Measurements from ENCODE around the gene ZMYND8. TPM values are rescaled to one million over a fixed set of nuclear protein-coding genes. Genes with fewer than 3 reads are reported as not detected.

The ZMYND8 gene
- total and polyA plus RNA-seq, 4 donors: 14.2 to 46.4 (median 30.1) TPM

DNA sequence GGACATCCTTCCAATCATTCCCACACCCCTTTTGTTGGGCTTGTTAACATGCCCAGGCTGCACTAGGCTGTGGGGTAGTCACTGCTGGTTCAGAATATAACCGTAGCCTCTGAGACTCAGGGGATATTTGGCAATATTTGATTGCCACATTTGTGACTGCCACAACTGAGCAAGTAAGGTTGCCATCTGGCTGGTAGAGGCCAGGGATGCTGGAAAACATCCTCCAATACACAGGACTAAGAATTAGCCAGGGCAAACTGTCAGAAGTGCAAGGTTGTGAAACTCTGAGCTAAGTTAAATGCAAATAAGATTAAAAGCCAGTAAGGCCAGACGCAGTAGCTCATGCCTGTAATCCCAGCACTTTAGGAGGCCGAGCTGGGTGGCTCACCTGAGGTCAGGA lies 112.0 kb downstream of the ZMYND8 start:
- DNase-seq (no peak), ATAC-seq (ENCODE audit: insufficient read depth, low FRiP score) (no peak)
- peaks cover 31 to 39% (median 36%) of the 10 kb centered on the region in 4 donors for H3K36me3 ChIP-seq (ENCODE audit: control insufficient read depth in 4 of 4, insufficient read depth in 4 of 4, low read length in 4 of 4)
- H3K27me3 ChIP-seq (ENCODE audit: control insufficient read depth in 3 of 3, insufficient read depth in 3 of 3, low read length in 2 of 3): no peaks in the 10 kb centered on the region
- no peak overlapping the region for H3K9ac ChIP-seq (ENCODE audit: insufficient read depth in 1 of 2, low read length in 2 of 2)
- no peak overlapping the region for H3K4me3 ChIP-seq
- no peaks in the 10 kb centered on the region for H3K9me3 ChIP-seq (ENCODE audit: control insufficient read depth in 4 of 4, insufficient read depth in 3 of 4, low read length in 3 of 4)
- TF ChIP-seq, protein P1, sequence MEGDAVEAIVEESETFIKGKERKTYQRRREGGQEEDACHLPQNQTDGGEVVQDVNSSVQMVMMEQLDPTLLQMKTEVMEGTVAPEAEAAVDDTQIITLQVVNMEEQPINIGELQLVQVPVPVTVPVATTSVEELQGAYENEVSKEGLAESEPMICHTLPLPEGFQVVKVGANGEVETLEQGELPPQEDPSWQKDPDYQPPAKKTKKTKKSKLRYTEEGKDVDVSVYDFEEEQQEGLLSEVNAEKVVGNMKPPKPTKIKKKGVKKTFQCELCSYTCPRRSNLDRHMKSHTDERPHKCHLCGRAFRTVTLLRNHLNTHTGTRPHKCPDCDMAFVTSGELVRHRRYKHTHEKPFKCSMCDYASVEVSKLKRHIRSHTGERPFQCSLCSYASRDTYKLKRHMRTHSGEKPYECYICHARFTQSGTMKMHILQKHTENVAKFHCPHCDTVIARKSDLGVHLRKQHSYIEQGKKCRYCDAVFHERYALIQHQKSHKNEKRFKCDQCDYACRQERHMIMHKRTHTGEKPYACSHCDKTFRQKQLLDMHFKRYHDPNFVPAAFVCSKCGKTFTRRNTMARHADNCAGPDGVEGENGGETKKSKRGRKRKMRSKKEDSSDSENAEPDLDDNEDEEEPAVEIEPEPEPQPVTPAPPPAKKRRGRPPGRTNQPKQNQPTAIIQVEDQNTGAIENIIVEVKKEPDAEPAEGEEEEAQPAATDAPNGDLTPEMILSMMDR (IDR thresholded peaks at IDR 0.05; ENCODE audit: control extremely low read depth, extremely low read depth): no peak
- no peak overlapping the region for H3K27ac ChIP-seq (ENCODE audit: low read depth in 1 of 2, low read length in 1 of 2)
- 39 to 80% methylated on average over 3 of the region's 3 CpGs for WGBS, 2 donors
- H3K4me1 ChIP-seq (ENCODE audit: control insufficient read depth in 5 of 5, insufficient read depth in 5 of 5, low read length in 5 of 5): peaks cover 0 to 18% (median 4%) of the 10 kb centered on the region in 5 donors

DNA sequence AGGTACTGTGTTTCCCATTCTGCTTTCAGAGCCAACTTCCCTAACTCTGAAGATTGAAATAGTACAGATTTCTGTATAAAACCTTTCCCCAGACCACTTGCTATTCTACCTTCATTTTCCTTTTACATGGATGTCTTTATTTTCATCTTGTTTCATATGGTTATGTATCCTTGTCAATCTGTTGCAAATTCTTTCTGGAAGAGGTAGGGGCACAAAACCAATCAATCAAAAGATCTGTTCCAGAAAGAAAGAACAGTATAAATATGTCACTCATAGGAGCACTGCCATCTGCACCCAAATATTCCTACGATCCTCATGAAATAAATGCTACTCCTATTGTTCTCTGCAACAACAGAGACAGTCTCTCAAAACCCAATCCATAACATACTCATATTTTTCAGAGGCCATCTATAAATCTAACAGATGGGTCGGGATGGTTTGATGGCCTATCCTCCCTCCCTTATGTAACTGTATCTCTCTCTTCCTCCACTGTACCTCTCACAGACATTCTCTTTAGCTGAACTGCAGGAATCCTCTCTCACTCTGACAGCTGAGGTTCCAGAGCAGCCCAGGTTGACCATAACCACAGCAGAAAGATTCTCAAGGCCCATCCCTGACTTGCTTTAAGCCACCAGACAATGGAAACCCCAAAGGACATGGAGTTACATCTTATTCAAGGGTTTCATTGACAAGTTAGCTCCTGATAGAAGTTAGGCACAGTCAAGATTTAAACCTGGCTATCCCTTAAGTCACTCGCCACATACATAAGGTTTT lies 112.8 kb downstream of the ZMYND8 start:
- H3K27ac ChIP-seq (ENCODE audit: low read depth in 1 of 2, low read length in 1 of 2): no peak overlapping the region
- TF ChIP-seq, protein P1 (IDR thresholded peaks at IDR 0.05; ENCODE audit: control extremely low read depth, extremely low read depth): no peak
- H3K9me3 ChIP-seq (ENCODE audit: control insufficient read depth in 4 of 4, insufficient read depth in 3 of 4, low read length in 3 of 4): no peaks in the 10 kb centered on the region
- H3K36me3 ChIP-seq (ENCODE audit: control insufficient read depth in 4 of 4, insufficient read depth in 4 of 4, low read length in 4 of 4): peaks cover 30 to 36% (median 34%) of the 10 kb centered on the region in 4 donors
- ATAC-seq (ENCODE audit: insufficient read depth, low FRiP score) (no peak), DNase-seq (no peak)
- no peak overlapping the region for H3K9ac ChIP-seq (ENCODE audit: insufficient read depth in 1 of 2, low read length in 2 of 2)
- WGBS, 2 donors: 83 to 93% methylated on average over 3 of the region's 3 CpGs
- no peaks in the 10 kb centered on the region for H3K27me3 ChIP-seq (ENCODE audit: control insufficient read depth in 3 of 3, insufficient read depth in 3 of 3, low read length in 2 of 3)
- H3K4me1 ChIP-seq (ENCODE audit: control insufficient read depth in 5 of 5, insufficient read depth in 5 of 5, low read length in 5 of 5): peaks cover 0 to 18% (median 4%) of the 10 kb centered on the region in 5 donors
- no peak overlapping the region for H3K4me3 ChIP-seq

DNA sequence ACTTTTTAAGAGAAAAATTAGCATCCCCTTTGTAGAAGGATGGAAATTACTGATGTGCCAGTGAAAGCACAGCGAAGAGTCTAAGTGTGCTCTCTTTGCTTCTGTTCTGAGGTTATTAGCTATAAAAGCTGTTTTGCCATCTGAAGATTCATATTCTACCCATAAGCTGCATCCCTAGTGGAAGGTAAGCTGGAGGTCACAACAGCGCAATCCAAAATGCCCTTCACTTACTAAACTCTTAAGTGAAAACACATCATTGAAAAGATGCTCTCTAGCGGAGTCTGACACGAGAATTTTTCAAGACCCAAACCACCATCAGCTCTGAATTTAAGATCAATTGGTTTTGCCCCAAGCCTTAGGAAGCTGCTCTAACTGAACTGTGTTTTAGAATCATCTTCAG lies 113.5 kb downstream of the ZMYND8 start:
- 95 to 98% methylated on average over 4 of the region's 4 CpGs for WGBS, 2 donors
- no peak for ATAC-seq (ENCODE audit: insufficient read depth, low FRiP score)

More for the DNA sequence above, 113.5 kb downstream of the ZMYND8 start:
- no peak for DNase-seq
- Histone ChIP-seq H3K36me3 (ENCODE audit: control insufficient read depth in 4 of 4, insufficient read depth in 4 of 4, low read length in 4 of 4) (peaks cover 24 to 31% (median 29%) of the 10 kb centered on the region in 4 donors), H3K9me3 (ENCODE audit: control insufficient read depth in 4 of 4, insufficient read depth in 3 of 4, low read length in 3 of 4) (no peaks in the 10 kb centered on the region), H3K27me3 (ENCODE audit: control insufficient read depth in 3 of 3, insufficient read depth in 3 of 3, low read length in 2 of 3) (no peaks in the 10 kb centered on the region), H3K9ac (ENCODE audit: insufficient read depth in 1 of 2, low read length in 2 of 2) (no peak overlapping the region), H3K4me1 (ENCODE audit: control insufficient read depth in 5 of 5, insufficient read depth in 5 of 5, low read length in 5 of 5) (peaks cover 0 to 18% (median 4%) of the 10 kb centered on the region in 5 donors), H3K27ac (ENCODE audit: low read depth in 1 of 2, low read length in 1 of 2) (no peak overlapping the region), H3K4me3 (no peak overlapping the region)
- TF ChIP-seq, protein P1 (IDR thresholded peaks at IDR 0.05; ENCODE audit: control extremely low read depth, extremely low read depth): no peak
